ENCODE measurements around the gene CA12. TPM values are rescaled to one million over a fixed set of nuclear protein-coding genes. Genes with fewer than 3 reads are reported as not detected.

CA12 gene
- total and polyA plus RNA-seq, 10 of the 15 experiments (the other 5 are each of a cell fraction or from before 2014, with no cell fraction given): 0.03 to 0.10 TPM; not detected in 8

DNA sequence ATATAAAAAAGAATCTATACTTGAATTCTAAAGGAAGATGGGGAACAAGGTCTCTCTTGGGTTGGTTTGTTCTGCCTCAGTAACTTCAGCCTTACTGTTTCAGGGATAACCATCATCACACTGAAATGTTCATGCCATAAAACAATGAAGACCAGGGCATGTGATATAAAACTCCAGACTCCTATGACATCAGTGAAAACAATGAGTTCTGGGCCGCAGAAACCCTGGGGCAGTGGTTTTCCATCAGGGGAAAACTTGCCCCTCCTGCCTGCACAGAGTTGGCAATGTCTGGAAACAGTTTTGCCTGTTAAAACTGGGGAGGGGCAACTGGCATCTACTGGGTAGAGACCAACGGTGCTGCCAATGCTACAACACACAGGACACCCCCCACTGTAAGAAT lies 46.8 kb downstream of the CA12 start:
- SMC1A ChIA-PET (ENCODE audit: uncharacterized antibody, unreplicated experiment): no interaction called here
- CTCF ChIA-PET: no interaction called here
- no peak overlapping the region for H3K4me3 ChIP-seq
- TF ChIP-seq WRNIP1 (IDR thresholded peaks at IDR 0.05; ENCODE audit: borderline replicate concordance, low read depth, low read length) (no peak), GABPA (IDR thresholded peaks at IDR 0.05; ENCODE audit: low read depth) (no peak), RAD21 (IDR thresholded peaks at IDR 0.05; ENCODE audit: insufficient read depth, low read depth, low read length) (no peak), KLF5 (IDR thresholded peaks at IDR 0.05; ENCODE audit: partially characterized antibody) (no peak), RELA (IDR thresholded peaks at IDR 0.05; ENCODE audit: borderline replicate concordance, partially characterized antibody) (no peak), MTA3 (IDR thresholded peaks at IDR 0.05; ENCODE audit: borderline replicate concordance, low read length) (no peak), TCF12 (IDR thresholded peaks at IDR 0.05; ENCODE audit: low read depth, low read length) (no peak), RCOR1 (conservative IDR thresholded peaks at IDR 0.05; ENCODE audit: low read depth, low read length) (no peak), SUPT20H (IDR thresholded peaks at IDR 0.05; ENCODE audit: borderline replicate concordance, control insufficient read depth, low read depth, low read length) (no peak)
- TF ChIP-seq, protein P1, sequence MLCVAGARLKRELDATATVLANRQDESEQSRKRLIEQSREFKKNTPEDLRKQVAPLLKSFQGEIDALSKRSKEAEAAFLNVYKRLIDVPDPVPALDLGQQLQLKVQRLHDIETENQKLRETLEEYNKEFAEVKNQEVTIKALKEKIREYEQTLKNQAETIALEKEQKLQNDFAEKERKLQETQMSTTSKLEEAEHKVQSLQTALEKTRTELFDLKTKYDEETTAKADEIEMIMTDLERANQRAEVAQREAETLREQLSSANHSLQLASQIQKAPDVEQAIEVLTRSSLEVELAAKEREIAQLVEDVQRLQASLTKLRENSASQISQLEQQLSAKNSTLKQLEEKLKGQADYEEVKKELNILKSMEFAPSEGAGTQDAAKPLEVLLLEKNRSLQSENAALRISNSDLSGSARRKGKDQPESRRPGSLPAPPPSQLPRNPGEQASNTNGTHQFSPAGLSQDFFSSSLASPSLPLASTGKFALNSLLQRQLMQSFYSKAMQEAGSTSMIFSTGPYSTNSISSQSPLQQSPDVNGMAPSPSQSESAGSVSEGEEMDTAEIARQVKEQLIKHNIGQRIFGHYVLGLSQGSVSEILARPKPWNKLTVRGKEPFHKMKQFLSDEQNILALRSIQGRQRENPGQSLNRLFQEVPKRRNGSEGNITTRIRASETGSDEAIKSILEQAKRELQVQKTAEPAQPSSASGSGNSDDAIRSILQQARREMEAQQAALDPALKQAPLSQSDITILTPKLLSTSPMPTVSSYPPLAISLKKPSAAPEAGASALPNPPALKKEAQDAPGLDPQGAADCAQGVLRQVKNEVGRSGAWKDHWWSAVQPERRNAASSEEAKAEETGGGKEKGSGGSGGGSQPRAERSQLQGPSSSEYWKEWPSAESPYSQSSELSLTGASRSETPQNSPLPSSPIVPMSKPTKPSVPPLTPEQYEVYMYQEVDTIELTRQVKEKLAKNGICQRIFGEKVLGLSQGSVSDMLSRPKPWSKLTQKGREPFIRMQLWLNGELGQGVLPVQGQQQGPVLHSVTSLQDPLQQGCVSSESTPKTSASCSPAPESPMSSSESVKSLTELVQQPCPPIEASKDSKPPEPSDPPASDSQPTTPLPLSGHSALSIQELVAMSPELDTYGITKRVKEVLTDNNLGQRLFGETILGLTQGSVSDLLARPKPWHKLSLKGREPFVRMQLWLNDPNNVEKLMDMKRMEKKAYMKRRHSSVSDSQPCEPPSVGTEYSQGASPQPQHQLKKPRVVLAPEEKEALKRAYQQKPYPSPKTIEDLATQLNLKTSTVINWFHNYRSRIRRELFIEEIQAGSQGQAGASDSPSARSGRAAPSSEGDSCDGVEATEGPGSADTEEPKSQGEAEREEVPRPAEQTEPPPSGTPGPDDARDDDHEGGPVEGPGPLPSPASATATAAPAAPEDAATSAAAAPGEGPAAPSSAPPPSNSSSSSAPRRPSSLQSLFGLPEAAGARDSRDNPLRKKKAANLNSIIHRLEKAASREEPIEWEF (IDR thresholded peaks at IDR 0.05; ENCODE audit: insufficient replicate concordance, low read depth, low read length): no peak
- TF ChIP-seq, protein P2, sequence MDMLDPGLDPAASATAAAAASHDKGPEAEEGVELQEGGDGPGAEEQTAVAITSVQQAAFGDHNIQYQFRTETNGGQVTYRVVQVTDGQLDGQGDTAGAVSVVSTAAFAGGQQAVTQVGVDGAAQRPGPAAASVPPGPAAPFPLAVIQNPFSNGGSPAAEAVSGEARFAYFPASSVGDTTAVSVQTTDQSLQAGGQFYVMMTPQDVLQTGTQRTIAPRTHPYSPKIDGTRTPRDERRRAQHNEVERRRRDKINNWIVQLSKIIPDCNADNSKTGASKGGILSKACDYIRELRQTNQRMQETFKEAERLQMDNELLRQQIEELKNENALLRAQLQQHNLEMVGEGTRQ (IDR thresholded peaks at IDR 0.05; ENCODE audit: borderline replicate concordance, low read depth, low read length): no peak
- TF ChIP-seq, protein P3, sequence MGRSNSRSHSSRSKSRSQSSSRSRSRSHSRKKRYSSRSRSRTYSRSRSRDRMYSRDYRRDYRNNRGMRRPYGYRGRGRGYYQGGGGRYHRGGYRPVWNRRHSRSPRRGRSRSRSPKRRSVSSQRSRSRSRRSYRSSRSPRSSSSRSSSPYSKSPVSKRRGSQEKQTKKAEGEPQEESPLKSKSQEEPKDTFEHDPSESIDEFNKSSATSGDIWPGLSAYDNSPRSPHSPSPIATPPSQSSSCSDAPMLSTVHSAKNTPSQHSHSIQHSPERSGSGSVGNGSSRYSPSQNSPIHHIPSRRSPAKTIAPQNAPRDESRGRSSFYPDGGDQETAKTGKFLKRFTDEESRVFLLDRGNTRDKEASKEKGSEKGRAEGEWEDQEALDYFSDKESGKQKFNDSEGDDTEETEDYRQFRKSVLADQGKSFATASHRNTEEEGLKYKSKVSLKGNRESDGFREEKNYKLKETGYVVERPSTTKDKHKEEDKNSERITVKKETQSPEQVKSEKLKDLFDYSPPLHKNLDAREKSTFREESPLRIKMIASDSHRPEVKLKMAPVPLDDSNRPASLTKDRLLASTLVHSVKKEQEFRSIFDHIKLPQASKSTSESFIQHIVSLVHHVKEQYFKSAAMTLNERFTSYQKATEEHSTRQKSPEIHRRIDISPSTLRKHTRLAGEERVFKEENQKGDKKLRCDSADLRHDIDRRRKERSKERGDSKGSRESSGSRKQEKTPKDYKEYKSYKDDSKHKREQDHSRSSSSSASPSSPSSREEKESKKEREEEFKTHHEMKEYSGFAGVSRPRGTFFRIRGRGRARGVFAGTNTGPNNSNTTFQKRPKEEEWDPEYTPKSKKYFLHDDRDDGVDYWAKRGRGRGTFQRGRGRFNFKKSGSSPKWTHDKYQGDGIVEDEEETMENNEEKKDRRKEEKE (IDR thresholded peaks at IDR 0.05): no peak
- 7% methylated on average over 2 of the region's 2 CpGs for WGBS (ENCODE audit: insufficient coverage, insufficient replicate concordance, low lambda C conversion rate, missing lambda C conversion rate)
- no peaks in the 10 kb centered on the region for H3K79me2 ChIP-seq (ENCODE audit: control insufficient read depth, insufficient read depth, low read length)
- ATAC-seq (no peak), FAIRE-seq (no peak), DNase-seq (ENCODE audit: low read depth, low spot score) (no peak)
- POLR2A ChIA-PET: no interaction called here
- H3K4me2 ChIP-seq (ENCODE audit: control insufficient read depth, insufficient read depth): no peak overlapping the region
- H3K9me3 ChIP-seq (replicated peaks; ENCODE audit: control insufficient read depth, insufficient read depth, low read length): no peaks in the 10 kb centered on the region
- RAD21 ChIA-PET (ENCODE audit: unreplicated experiment): no interaction called here
- no peak overlapping the region for H3K9ac ChIP-seq (ENCODE audit: control insufficient read depth, insufficient read depth, low read length)
- H3K27ac ChIP-seq (ENCODE audit: control insufficient read depth, insufficient read depth): no peak overlapping the region
- no peaks in the 10 kb centered on the region for H4K20me1 ChIP-seq (ENCODE audit: control insufficient read depth, insufficient read depth)
- no peaks in the 10 kb centered on the region for H3K4me1 ChIP-seq (ENCODE audit: control insufficient read depth, insufficient read depth, low read length)
- no peak overlapping the region for H2AFZ ChIP-seq (ENCODE audit: control insufficient read depth, low read depth, low read length)
- no TSS peak for BruUV-seq (replicated peaks)
- H3K27me3 ChIP-seq (replicated peaks in 1 of 2; ENCODE audit: control insufficient read depth in 2 of 2, insufficient read depth in 2 of 2, low read length in 1 of 2): 0 out of 4 replicates have a peak, but pooled peaks cover 0 to 1% of the 10 kb centered on the region in 2 experiments
- no peaks in the 10 kb centered on the region for H3K36me3 ChIP-seq (ENCODE audit: control insufficient read depth in 2 of 2, insufficient read depth in 2 of 2, low read length in 1 of 2)
- intact Hi-C loops (cut with micrococcal nuclease; ENCODE audit: unreplicated experiment) (no loop called here), in situ Hi-C loops (cut with MboI) (no loop called here)
